Measurements from ENCODE around the gene RPS6KB1. TPM values are rescaled to one million over a fixed set of nuclear protein-coding genes. Genes with fewer than 3 reads are reported as not detected.

The RPS6KB1 gene
- total and polyA plus RNA-seq, 10 of the 15 experiments (the other 5 are each of a cell fraction or from before 2014, with no cell fraction given): 6.6 to 33.2 (median 26.0) TPM

GRCh38 chr17:59853168-59853918, 39.6 kb upstream of the RPS6KB1 start (continued):
- TF ChIP-seq, protein P1, sequence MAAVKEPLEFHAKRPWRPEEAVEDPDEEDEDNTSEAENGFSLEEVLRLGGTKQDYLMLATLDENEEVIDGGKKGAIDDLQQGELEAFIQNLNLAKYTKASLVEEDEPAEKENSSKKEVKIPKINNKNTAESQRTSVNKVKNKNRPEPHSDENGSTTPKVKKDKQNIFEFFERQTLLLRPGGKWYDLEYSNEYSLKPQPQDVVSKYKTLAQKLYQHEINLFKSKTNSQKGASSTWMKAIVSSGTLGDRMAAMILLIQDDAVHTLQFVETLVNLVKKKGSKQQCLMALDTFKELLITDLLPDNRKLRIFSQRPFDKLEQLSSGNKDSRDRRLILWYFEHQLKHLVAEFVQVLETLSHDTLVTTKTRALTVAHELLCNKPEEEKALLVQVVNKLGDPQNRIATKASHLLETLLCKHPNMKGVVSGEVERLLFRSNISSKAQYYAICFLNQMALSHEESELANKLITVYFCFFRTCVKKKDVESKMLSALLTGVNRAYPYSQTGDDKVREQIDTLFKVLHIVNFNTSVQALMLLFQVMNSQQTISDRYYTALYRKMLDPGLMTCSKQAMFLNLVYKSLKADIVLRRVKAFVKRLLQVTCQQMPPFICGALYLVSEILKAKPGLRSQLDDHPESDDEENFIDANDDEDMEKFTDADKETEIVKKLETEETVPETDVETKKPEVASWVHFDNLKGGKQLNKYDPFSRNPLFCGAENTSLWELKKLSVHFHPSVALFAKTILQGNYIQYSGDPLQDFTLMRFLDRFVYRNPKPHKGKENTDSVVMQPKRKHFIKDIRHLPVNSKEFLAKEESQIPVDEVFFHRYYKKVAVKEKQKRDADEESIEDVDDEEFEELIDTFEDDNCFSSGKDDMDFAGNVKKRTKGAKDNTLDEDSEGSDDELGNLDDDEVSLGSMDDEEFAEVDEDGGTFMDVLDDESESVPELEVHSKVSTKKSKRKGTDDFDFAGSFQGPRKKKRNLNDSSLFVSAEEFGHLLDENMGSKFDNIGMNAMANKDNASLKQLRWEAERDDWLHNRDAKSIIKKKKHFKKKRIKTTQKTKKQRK (IDR thresholded peaks at IDR 0.05; ENCODE audit: low read depth, low read length): no peak
- TF ChIP-seq DPF2 (IDR thresholded peaks at IDR 0.05) (no peak), CBX5 (IDR thresholded peaks at IDR 0.05; ENCODE audit: low read depth) (no peak), NR2F1 (conservative IDR thresholded peaks at IDR 0.05) (no peak), JUND (IDR thresholded peaks at IDR 0.05; ENCODE audit: low read depth, low read length) (no peak), BHLHE40 (IDR thresholded peaks at IDR 0.05; ENCODE audit: borderline replicate concordance in 1 of 2, low read depth in 2 of 2, low read length in 1 of 2) (no peak), FOXK2 (IDR thresholded peaks at IDR 0.05) (peak; percentile 35; the same call in 1 of the 2 replicates), BCL11A (IDR thresholded peaks at IDR 0.05; ENCODE audit: low read depth, low read length) (no peak), TCF12 (IDR thresholded peaks at IDR 0.05; ENCODE audit: low read depth, low read length) (peak; percentile 60; the same call in 1 of the 2 replicates), TAF1 (IDR thresholded peaks at IDR 0.05; ENCODE audit: borderline replicate concordance, low read depth, low read length) (no peak), STAT1 (conservative IDR thresholded peaks at IDR 0.05) (no peak), YY1 (IDR thresholded peaks at IDR 0.05; ENCODE audit: low read depth, low read length) (peak; percentile 78), RELA (IDR thresholded peaks at IDR 0.05; ENCODE audit: borderline replicate concordance, partially characterized antibody) (no peak), SMARCA5 (IDR thresholded peaks at IDR 0.05) (no peak), SP1 (IDR thresholded peaks at IDR 0.05; ENCODE audit: low read depth, low read length) (no peak), POLR2AphosphoS2 (IDR thresholded peaks at IDR 0.05; ENCODE audit: low read depth, low read length) (no peak), MTA3 (IDR thresholded peaks at IDR 0.05; ENCODE audit: borderline replicate concordance, low read length) (no peak), ZNF24 (IDR thresholded peaks at IDR 0.05) (no peak), SIN3A (IDR thresholded peaks at IDR 0.05; ENCODE audit: low read depth, low read length) (no peak), BCLAF1 (IDR thresholded peaks at IDR 0.05) (no peak), ZNF217 (IDR thresholded peaks at IDR 0.05) (no peak), RBBP5 (conservative IDR thresholded peaks at IDR 0.05) (no peak), RUNX3 (IDR thresholded peaks at IDR 0.05; ENCODE audit: low read length) (no peak)
- TF ChIP-seq, protein P2, sequence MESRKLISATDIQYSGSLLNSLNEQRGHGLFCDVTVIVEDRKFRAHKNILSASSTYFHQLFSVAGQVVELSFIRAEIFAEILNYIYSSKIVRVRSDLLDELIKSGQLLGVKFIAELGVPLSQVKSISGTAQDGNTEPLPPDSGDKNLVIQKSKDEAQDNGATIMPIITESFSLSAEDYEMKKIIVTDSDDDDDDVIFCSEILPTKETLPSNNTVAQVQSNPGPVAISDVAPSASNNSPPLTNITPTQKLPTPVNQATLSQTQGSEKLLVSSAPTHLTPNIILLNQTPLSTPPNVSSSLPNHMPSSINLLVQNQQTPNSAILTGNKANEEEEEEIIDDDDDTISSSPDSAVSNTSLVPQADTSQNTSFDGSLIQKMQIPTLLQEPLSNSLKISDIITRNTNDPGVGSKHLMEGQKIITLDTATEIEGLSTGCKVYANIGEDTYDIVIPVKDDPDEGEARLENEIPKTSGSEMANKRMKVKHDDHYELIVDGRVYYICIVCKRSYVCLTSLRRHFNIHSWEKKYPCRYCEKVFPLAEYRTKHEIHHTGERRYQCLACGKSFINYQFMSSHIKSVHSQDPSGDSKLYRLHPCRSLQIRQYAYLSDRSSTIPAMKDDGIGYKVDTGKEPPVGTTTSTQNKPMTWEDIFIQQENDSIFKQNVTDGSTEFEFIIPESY (IDR thresholded peaks at IDR 0.05): no peak; the same call in 1 of the 2 replicates

All from GM12878 (cell line).